Epidermal melanocyte (primary cell): ENCODE measurements around the gene PTPRZ1.

ENCODE experiments used
- DNase-seq: peaks from one replicate; pipeline ENCODE4 v3.0.0; 2011; ENCODE audit warnings: low spot score; ENCODE audit not compliant: insufficient read length

PTPRZ1 gene

GRCh38 chr7:121953601-121954000 lies 80.6 kb downstream of the PTPRZ1 start:
- no peak for DNase-seq

- DNase-seq = no peak
Observed at GRCh38 chr7:121954803-121955202, 81.8 kb downstream of the PTPRZ1 start.

GRCh38 chr7:121957626-121958025 lies 84.7 kb downstream of the PTPRZ1 start:
- DNase-seq = no peak

GRCh38 chr7:121960678-121961077 lies 87.7 kb downstream of the PTPRZ1 start:
- DNase-seq = no peak

GRCh38 chr7:121961089-121961867 lies 88.3 kb downstream of the PTPRZ1 start:
- DNase-seq = no peak

- DNase-seq = no peak
Observed at GRCh38 chr7:121966276-121966934, 93.4 kb downstream of the PTPRZ1 start.

GRCh38 chr7:121966935-121967332 lies 94.0 kb downstream of the PTPRZ1 start:
- DNase-seq = no peak

GRCh38 chr7:121985476-121986030 lies 112.6 kb downstream of the PTPRZ1 start:
- DNase-seq = no peak

- DNase-seq = no peak
Observed at GRCh38 chr7:121992068-121992467, 119.1 kb downstream of the PTPRZ1 start.

GRCh38 chr7:121994625-121995410 lies 121.9 kb downstream of the PTPRZ1 start:
- DNase-seq = peak; percentile 43

GRCh38 chr7:122006687-122007086 lies 133.7 kb downstream of the PTPRZ1 start:
- no peak for DNase-seq

- no peak for DNase-seq
Observed at GRCh38 chr7:122010116-122010515, 137.2 kb downstream of the PTPRZ1 start.

GRCh38 chr7:122013065-122013464 lies 140.1 kb downstream of the PTPRZ1 start:
- no peak for DNase-seq

- DNase-seq = no peak
Observed at GRCh38 chr7:122013630-122014029, 140.7 kb downstream of the PTPRZ1 start.

GRCh38 chr7:122014697-122015096 lies 141.7 kb downstream of the PTPRZ1 start:
- DNase-seq = no peak

- DNase-seq = no peak
Observed at GRCh38 chr7:122018032-122018431, 145.1 kb downstream of the PTPRZ1 start.

GRCh38 chr7:122027058-122027457 lies 154.1 kb downstream of the PTPRZ1 start:
- DNase-seq = no peak

GRCh38 chr7:122033641-122034040 lies 160.7 kb downstream of the PTPRZ1 start:
- DNase-seq = no peak

- DNase-seq = no peak
Observed at GRCh38 chr7:122035876-122036275, 162.9 kb downstream of the PTPRZ1 start.

GRCh38 chr7:122038134-122038533 lies 165.2 kb downstream of the PTPRZ1 start:
- DNase-seq = no peak

GRCh38 chr7:122038904-122039303 lies 165.9 kb downstream of the PTPRZ1 start:
- DNase-seq = no peak

- DNase-seq = no peak
Observed at GRCh38 chr7:122040147-122040546, 167.2 kb downstream of the PTPRZ1 start.
